Measurements from ENCODE around the gene CAB39L. TPM values are rescaled to one million over a fixed set of nuclear protein-coding genes. Genes with fewer than 3 reads are reported as not detected.

The CAB39L gene
- total RNA-seq, 1 donor from 2014 or later: 5.8 TPM

DNA sequence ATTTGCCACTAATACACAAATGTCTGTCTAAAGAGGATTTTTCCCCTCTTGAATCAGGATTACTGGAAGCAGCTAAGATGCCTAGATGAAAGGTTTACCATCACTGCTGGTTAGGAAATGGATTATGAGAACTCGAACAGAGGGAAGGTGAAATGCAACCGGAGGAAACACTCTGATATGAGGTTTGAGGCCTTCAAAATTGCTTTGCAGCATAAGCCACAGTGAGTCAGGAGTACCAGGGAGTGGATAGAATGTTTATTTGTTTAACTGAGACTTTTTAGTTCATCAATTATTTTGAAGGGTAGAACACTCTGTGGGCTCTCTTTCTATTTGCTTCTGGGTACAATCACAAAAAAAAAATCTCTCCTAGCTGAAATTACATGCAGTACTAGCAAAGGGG, 178.0 kb downstream of the CAB39L start:
- Mint-ChIP-seq H3K27me3 (ENCODE audit: low read depth) (no peaks in the 10 kb centered on the region), H3K9me3 (no peaks in the 10 kb centered on the region)

DNA sequence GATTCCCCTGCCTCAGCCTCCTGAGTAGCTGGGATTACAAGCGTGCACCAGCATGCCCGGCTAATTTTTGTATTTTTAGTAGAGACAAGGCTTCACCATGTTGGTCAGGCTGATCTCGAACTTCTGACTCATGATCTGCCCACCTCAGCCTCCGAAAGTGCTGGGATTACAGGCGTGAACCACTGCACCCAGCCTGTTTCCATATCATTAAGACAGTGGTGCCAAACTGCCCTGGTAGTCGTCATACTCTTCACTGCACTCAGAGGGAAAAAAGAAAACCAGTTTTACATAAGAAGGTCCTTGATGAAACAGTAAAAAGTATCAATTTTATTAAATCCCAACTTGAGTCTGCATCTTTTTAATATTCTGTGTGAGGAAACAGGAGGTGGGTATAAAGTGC, 181.2 kb downstream of the CAB39L start:
- Mint-ChIP-seq H3K36me3 (ENCODE audit: low read depth) (peaks cover 34% of the 10 kb centered on the region), H3K4me3 (ENCODE audit: low read depth) (no peak overlapping the region), H3K27me3 (ENCODE audit: low read depth) (no peaks in the 10 kb centered on the region), H3K27ac (no peak overlapping the region), H3K9me3 (no peaks in the 10 kb centered on the region), H3K4me1 (ENCODE audit: low read depth) (peaks cover 4% of the 10 kb centered on the region)
- intact Hi-C loops (cut with micrococcal nuclease): no loop called here
- DNase-seq (ENCODE audit: low spot score): no peak

More for the DNA sequence above, 178.0 kb downstream of the CAB39L start:
- Mint-ChIP-seq H3K27ac (no peak overlapping the region), H3K4me1 (ENCODE audit: low read depth) (no peaks in the 10 kb centered on the region), H3K36me3 (ENCODE audit: low read depth) (peaks cover 27% of the 10 kb centered on the region), H3K4me3 (ENCODE audit: low read depth) (no peak overlapping the region)
- no peak for DNase-seq (ENCODE audit: low spot score)
- intact Hi-C loops (cut with micrococcal nuclease): no loop called here

DNA sequence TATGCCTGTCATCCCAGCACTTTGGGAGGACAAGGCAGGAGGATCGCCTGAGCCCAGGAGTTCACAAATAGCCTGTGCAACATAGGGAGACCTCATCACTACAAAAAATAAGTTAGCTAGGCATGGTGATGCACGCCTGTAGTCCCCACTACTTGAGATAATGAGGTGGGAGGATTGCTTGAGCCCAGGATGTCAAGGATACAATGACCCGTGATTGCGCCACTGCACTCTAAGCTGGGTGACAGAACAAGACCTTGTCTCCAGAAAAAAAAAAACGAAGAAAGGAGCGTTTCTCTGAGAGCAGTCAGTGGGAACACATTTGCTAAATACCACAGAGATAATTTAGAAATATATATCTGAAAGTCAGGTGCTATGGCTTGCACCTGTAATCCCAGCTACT, 184.3 kb downstream of the CAB39L start:
- intact Hi-C loops (cut with micrococcal nuclease): no loop called here
- H3K9me3 Mint-ChIP-seq: no peaks in the 10 kb centered on the region
- H3K27ac Mint-ChIP-seq: no peak overlapping the region
- H3K4me3 Mint-ChIP-seq (ENCODE audit: low read depth): no peak overlapping the region
- no peak for DNase-seq (ENCODE audit: low spot score)
- H3K36me3 Mint-ChIP-seq (ENCODE audit: low read depth): peaks cover 55% of the 10 kb centered on the region
- H3K27me3 Mint-ChIP-seq (ENCODE audit: low read depth): no peaks in the 10 kb centered on the region
- peaks cover 16% of the 10 kb centered on the region for H3K4me1 Mint-ChIP-seq (ENCODE audit: low read depth)

Other genes with a start within 250 kb of the CAB39L start
- not detected in 2 replicates for gene MLNR, start 223.7 kb downstream of the CAB39L start, total RNA-seq
- 7.4 and 8.6 TPM in 2 replicates for gene CDADC1, start 196.1 kb downstream of the CAB39L start, total RNA-seq
- gene SETDB2, start 210 bp upstream of the CAB39L start, total RNA-seq: 10.8 and 11.0 TPM in 2 replicates
- 47.9 and 52.9 TPM in 2 replicates for gene PHF11, start 51.9 kb upstream of the CAB39L start, total RNA-seq
- gene RCBTB1, start 141.5 kb upstream of the CAB39L start, total RNA-seq: 13.5 and 16.0 TPM in 2 replicates
- 0.89 and 1.0 TPM in 2 replicates for gene ARL11, start 184.4 kb upstream of the CAB39L start, total RNA-seq
- gene EBPL, start 247.4 kb upstream of the CAB39L start, total RNA-seq: 42.7 and 47.5 TPM in 2 replicates